Naive thymus-derived CD4-positive, alpha-beta T cell (primary cell): ENCODE results near the gene GPX7. TPM values are rescaled to one million over a fixed set of nuclear protein-coding genes. Genes with fewer than 3 reads are reported as not detected.
A peak's percentile ranks its signal among the peaks of the same experiment; 100 is the strongest.

Source experiments
- ATAC-seq: fragments of 150-1000 bp; cut with Tn5 transposase; 2 replicates; pipeline ENCODE4 v1.10.0; 2021; ENCODE audit warnings: mild to moderate bottlenecking, moderate library complexity
- CTCF ChIA-PET: fragments of 350-600 bp; sonication (Branson Sonifier 250); formaldehyde crosslinking; loops from one replicate; lab custom pipeline; 2021; ENCODE audit warnings: antibody characterized with exemption; lab: Charles Lee
- POLR2A ChIA-PET: fragments of 350-600 bp; sonication (Branson Sonifier 250); formaldehyde crosslinking; loops from one replicate; lab custom pipeline; 2021; ENCODE audit warnings: antibody characterized with exemption, inconsistent platforms; lab: Charles Lee
- DNase-seq, 9 donors: peaks; one replicate each; pipeline versions ENCODE4 v3.0.0 to v3.0.0-alpha.2; 2020 to 2022; ENCODE audit warnings: mixed read lengths in 1 of 9
- H3K27ac ChIP-seq: one replicate; pipeline ENCODE4 v1.7.0; 2013; ENCODE audit warnings: mild to moderate bottlenecking, low read depth, low read length, moderate library complexity
- H3K27me3 ChIP-seq, 2 donors: one replicate each; pipeline ENCODE4 v1.7.0; 2013; ENCODE audit warnings: low read length in 2 of 2, mild to moderate bottlenecking in 2 of 2, moderate library complexity in 2 of 2; ENCODE audit not compliant: control insufficient read depth in 2 of 2, insufficient read depth in 2 of 2
- H3K36me3 ChIP-seq, 3 experiments: 1 replicate in 2 of 3; 2 replicates in 1 of 3; pipeline ENCODE4 v1.7.0; 2013; ENCODE audit warnings: low read length in 3 of 3, mild to moderate bottlenecking in 3 of 3, moderate library complexity in 1 of 3; ENCODE audit not compliant: insufficient read depth in 3 of 3, control insufficient read depth in 2 of 3
- H3K4me1 ChIP-seq, 2 donors: one replicate each; pipeline ENCODE4 v1.7.0; 2013; ENCODE audit warnings: low read length in 2 of 2, mild to moderate bottlenecking in 2 of 2, moderate library complexity in 1 of 2; ENCODE audit not compliant: control insufficient read depth in 2 of 2, insufficient read depth in 2 of 2
- H3K4me3 ChIP-seq: 2 replicates; pipeline ENCODE4 v1.7.0; 2013; ENCODE audit warnings: mild to moderate bottlenecking, low read length
- H3K9me3 ChIP-seq, 3 experiments: 1 replicate in 2 of 3; 2 replicates in 1 of 3; pipeline ENCODE4 v1.7.0; 2013; ENCODE audit warnings: low read length in 3 of 3; ENCODE audit not compliant: control insufficient read depth in 2 of 3
- H3K27ac Mint-ChIP-seq, 9 donors: one replicate each; pipeline ENCODE4 v1.8.0; 2020 to 2022; ENCODE audit warnings: mixed read lengths in 9 of 9, mild to moderate bottlenecking in 8 of 9, moderate library complexity in 5 of 9, inconsistent platforms in 2 of 9
- H3K27me3 Mint-ChIP-seq, 5 donors: one replicate each; pipeline ENCODE4 v1.8.0; 2021 to 2022; ENCODE audit warnings: mixed read lengths in 5 of 5, mild to moderate bottlenecking in 1 of 5
- H3K36me3 Mint-ChIP-seq, 5 donors: one replicate each; pipeline ENCODE4 v1.8.0; 2020 to 2022; ENCODE audit warnings: mixed read lengths in 5 of 5, mild to moderate bottlenecking in 3 of 5, inconsistent platforms in 1 of 5
- H3K4me1 Mint-ChIP-seq, 7 donors: one replicate each; pipeline ENCODE4 v1.8.0; 2020 to 2022; ENCODE audit warnings: mixed read lengths in 7 of 7, mild to moderate bottlenecking in 3 of 7, inconsistent platforms in 1 of 7
- H3K4me3 Mint-ChIP-seq, 10 donors: one replicate each; pipeline ENCODE4 v1.8.0; 2020 to 2022; ENCODE audit warnings: mild to moderate bottlenecking in 10 of 10, mixed read lengths in 10 of 10, moderate library complexity in 6 of 10, inconsistent platforms in 2 of 10
- H3K9me3 Mint-ChIP-seq, 11 donors: one replicate each; pipeline ENCODE4 v1.8.0; 2020 to 2022; ENCODE audit warnings: mixed read lengths in 11 of 11, mild to moderate bottlenecking in 4 of 11, inconsistent platforms in 1 of 11, moderate library complexity in 1 of 11
- intact Hi-C, 2 donors: fragments of 100-400 bp; cut with micrococcal nuclease; formaldehyde crosslinking; loops; one replicate each; pipeline ENCODE4 v1.15.1; 2023
- polyA plus RNA-seq, 2 donors: library from polyadenylated mRNA; unstranded; fragments of 300-500 nt; fragmentation: Illumina TruSeq; gene quantifications; one replicate each; pipeline ENCODE4 v1.2.3, GENCODE V29; 2021
- total RNA-seq, 6 experiments: library from RNA in 5 of 6; stranded (reverse) in 5 of 6; gene quantifications; 1 replicate in 5 of 6; 2 replicates in 1 of 6; pipeline ENCODE4 v1.2.3 and lab custom pipeline; 2021 to 2026

GPX7 gene
- total and polyA plus RNA-seq, 7 experiments from 2014 or later: 14.8 to 51.6 (median 30.6) TPM

DNA sequence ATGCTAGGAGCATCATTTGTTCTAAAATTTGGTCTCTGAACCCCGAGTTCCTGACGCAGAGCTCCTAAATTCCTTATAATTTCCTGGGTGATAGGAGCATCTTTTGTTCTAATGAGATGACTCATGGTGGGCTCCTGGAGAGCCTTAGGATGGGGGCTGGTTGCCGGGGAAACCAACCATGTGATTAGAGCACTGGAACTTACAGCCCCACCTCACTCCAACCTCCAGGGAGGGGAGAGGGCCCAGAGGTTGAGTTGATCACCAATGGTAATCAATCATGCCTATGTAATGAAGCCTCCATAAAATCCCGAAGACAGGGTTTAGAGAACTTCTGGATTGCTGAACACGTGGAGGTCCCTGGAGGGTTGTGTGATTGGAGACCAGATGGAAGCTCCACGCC is 38.5 kb downstream of the GPX7 start:
- ChIA-PET CTCF (interaction anchor here (1.7 kb wide), 1 partner anchor 25 kb away, joined by 5 read pairs; no protein-coding TSS in a partner anchor), POLR2A (interaction anchor here (0.6 to 1.8 kb wide), 5 partner anchors 27 to 168 kb away, joined by 3 to 7 read pairs (median 3); partner anchors contain the start of genes GPX7 and TUT4)
- H3K27ac ChIP-seq: no peak overlapping the region
- Mint-ChIP-seq H3K27ac (peak overlapping the region; percentile 72 to 99 (median 84)), H3K27me3 (no peaks in the 10 kb centered on the region), H3K36me3 (peaks cover 16 to 36% (median 27%) of the 10 kb centered on the region in 5 donors), H3K9me3 (peaks cover 0 to 8% (median 0%) of the 10 kb centered on the region in 11 donors), H3K4me1 (peaks cover 41 to 72% (median 66%) of the 10 kb centered on the region in 7 donors), H3K4me3 (peak overlapping the region in 5 of 10 donors; percentile 4 to 69 (median 61))
- DNase-seq (no peak), ATAC-seq (no peak)
- H3K36me3 ChIP-seq: peaks cover 0 to 18% (median 0%) of the 10 kb centered on the region in 3 experiments
- H3K4me3 ChIP-seq: no peak overlapping the region
- H3K9me3 ChIP-seq: no peaks in the 10 kb centered on the region
- intact Hi-C loops: no loop called here
- H3K27me3 ChIP-seq: no peaks in the 10 kb centered on the region
- H3K4me1 ChIP-seq: peaks cover 41 to 56% of the 10 kb centered on the region in 2 donors

GRCh38 chr1:52641307-52641706 is 39.1 kb downstream of the GPX7 start:
- peaks cover 38 to 68% (median 62%) of the 10 kb centered on the region in 7 donors for H3K4me1 Mint-ChIP-seq
- H3K9me3 Mint-ChIP-seq: peaks cover 0 to 8% (median 0%) of the 10 kb centered on the region in 11 donors
- intact Hi-C loops: no loop called here
- no peaks in the 10 kb centered on the region for H3K27me3 Mint-ChIP-seq
- Histone ChIP-seq H3K4me1 (peaks cover 37 to 52% of the 10 kb centered on the region in 2 donors), H3K36me3 (peaks cover 0 to 18% (median 0%) of the 10 kb centered on the region in 3 experiments), H3K27me3 (no peaks in the 10 kb centered on the region), H3K9me3 (no peaks in the 10 kb centered on the region), H3K27ac (no peak overlapping the region), H3K4me3 (no peak overlapping the region)
- ATAC-seq (no peak), DNase-seq (no peak)
- H3K27ac Mint-ChIP-seq: peak overlapping the region; percentile 72 to 99 (median 84)
- H3K4me3 Mint-ChIP-seq: peak overlapping the region in 7 of 10 donors; percentile 2 to 71 (median 61)
- POLR2A ChIA-PET: interaction anchor here (0.6 to 1.7 kb wide), 4 partner anchors 11 to 169 kb away, joined by 3 to 5 read pairs (median 3); partner anchors contain the start of gene TUT4
- CTCF ChIA-PET: interaction anchor here (1.0 to 1.7 kb wide), 2 partner anchors 25 to 237 kb away, joined by 3 to 5 read pairs; partner anchors contain the start of genes ORC1 and PRPF38A
- peaks cover 16 to 36% (median 30%) of the 10 kb centered on the region in 5 donors for H3K36me3 Mint-ChIP-seq

DNA sequence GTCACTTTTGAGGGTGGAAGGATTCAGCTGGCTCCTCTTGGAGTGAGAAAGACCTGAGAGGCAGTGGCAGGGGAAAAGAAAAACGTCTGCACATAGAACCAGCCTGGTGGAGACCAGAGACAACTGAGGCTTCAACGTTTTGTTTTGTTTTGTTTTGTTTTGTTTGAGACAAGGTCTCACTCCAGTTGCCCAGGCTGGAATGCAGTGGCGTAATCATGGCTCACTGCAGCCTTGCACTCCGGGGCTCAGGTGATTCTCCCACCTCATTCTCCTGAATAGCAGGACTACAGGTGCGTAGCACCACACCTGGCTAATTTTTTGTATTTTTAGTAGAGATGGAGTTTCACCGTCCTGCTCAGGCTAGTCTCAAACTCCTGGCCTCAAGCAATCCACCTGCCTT is 43.1 kb downstream of the GPX7 start:
- Mint-ChIP-seq H3K36me3 (peaks cover 16 to 45% (median 31%) of the 10 kb centered on the region in 5 donors), H3K27ac (peak overlapping the region in 3 of 9 donors; percentile 41 to 99 (median 60)), H3K27me3 (no peaks in the 10 kb centered on the region), H3K9me3 (peaks cover 0 to 8% (median 0%) of the 10 kb centered on the region in 11 donors), H3K4me1 (peaks cover 12 to 53% (median 43%) of the 10 kb centered on the region in 7 donors), H3K4me3 (peak overlapping the region in 1 of 10 donors; percentile 9)
- Histone ChIP-seq H3K36me3 (peaks cover 0 to 53% (median 4%) of the 10 kb centered on the region in 3 experiments), H3K9me3 (no peaks in the 10 kb centered on the region), H3K27me3 (no peaks in the 10 kb centered on the region), H3K4me3 (no peak overlapping the region), H3K27ac (no peak overlapping the region), H3K4me1 (peaks cover 10 to 17% of the 10 kb centered on the region in 2 donors)
- ChIA-PET CTCF (no interaction called here), POLR2A (no interaction called here)
- DNase-seq (no peak), ATAC-seq (no peak)
- intact Hi-C loops: no loop called here

DNA sequence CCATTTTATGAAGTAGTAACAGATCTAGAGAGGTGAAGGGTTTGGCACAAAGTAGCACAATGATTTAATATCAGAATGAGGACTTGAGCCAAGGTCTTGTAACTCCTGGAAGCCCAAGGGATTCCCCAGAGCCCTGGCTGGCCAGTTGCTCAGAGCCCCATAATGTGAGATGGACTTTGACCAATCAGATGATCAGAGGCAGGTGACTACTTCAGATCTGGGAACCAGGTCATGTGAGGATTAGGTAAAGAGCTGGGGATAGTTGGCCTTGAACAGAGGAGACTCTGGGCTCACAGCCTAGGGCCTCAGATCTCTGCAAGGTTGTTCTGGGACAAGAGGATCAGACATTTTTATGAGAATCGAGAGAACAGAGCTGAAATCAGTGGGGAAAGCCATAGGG is 49.7 kb downstream of the GPX7 start:
- DNase-seq (no peak), ATAC-seq (no peak)
- intact Hi-C loops: no loop called here
- H3K36me3 ChIP-seq: peaks cover 0 to 50% (median 4%) of the 10 kb centered on the region in 3 experiments
- H3K4me3 Mint-ChIP-seq: no peak overlapping the region
- peaks cover 5 to 49% (median 23%) of the 10 kb centered on the region in 7 donors for H3K4me1 Mint-ChIP-seq
- no peaks in the 10 kb centered on the region for H3K27me3 Mint-ChIP-seq
- H3K4me3 ChIP-seq: no peak overlapping the region
- CTCF ChIA-PET: interaction anchor here (0.5 kb wide), 1 partner anchor 214 kb away, joined by 3 read pairs; no protein-coding TSS in a partner anchor
- peaks cover 0 to 2% (median 0%) of the 10 kb centered on the region in 11 donors for H3K9me3 Mint-ChIP-seq
- H3K27ac Mint-ChIP-seq: peak overlapping the region in 8 of 9 donors; percentile 43 to 92 (median 66)
- H3K27ac ChIP-seq: peak overlapping the region; percentile 18
- no peaks in the 10 kb centered on the region for H3K9me3 ChIP-seq
- POLR2A ChIA-PET: interaction anchor here (0.8 to 1.0 kb wide), 2 partner anchors 9 to 10 kb away, joined by 3 read pairs; no protein-coding TSS in a partner anchor
- no peaks in the 10 kb centered on the region for H3K4me1 ChIP-seq
- peaks cover 4 to 56% (median 44%) of the 10 kb centered on the region in 5 donors for H3K36me3 Mint-ChIP-seq
- no peaks in the 10 kb centered on the region for H3K27me3 ChIP-seq

DNA sequence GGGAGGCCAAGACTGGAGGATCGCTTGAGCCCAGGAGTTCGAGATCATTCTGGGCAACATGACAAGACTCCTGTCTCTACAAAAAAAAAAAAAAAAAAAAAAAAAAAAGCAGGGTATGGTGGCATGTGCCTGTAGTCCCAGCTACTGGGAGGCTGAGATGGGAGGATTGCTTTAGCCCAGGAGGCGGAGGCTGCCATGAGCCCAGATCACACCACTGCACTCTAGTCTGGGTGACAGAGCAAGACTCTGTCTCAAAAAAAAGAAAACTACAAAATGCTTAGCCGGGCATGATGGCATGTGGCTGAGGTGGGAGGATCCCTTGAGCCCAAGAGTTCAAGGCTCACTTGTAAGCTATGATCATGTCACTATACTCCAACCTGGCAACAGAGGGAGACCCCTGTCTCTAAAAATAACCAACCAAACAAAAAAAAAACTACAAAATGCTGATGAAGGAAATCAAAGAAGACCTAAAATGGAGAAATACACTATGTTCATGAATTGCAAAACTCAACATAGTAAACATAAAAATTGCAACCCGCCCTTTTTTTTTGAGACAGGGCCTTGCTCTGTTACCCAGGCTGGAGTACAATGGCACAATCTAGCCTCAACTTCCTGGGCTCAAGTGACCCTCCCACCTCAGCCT is 51.2 kb downstream of the GPX7 start:
- ATAC-seq: no peak

DNA sequence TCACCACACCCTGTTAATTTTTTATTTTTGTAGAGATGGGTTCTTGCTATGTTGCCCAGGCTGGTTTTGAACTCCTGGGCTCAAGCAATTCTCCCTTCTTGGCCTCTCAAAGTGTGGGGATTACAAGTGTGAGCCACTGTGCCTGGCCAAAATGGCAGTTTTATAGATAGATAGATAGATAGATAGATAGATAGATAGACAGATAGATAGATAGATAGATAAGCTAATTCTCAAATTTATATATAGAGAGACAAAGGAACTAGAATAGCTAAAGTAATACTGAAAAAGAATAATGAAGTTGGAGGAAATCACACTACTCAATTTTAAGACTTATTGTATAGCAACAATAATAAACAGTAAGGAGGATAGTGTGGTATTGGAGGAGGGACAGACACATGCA is 51.9 kb downstream of the GPX7 start:
- Histone ChIP-seq H3K27ac (no peak overlapping the region), H3K4me1 (no peaks in the 10 kb centered on the region), H3K36me3 (peaks cover 0 to 44% (median 0%) of the 10 kb centered on the region in 3 experiments), H3K27me3 (no peaks in the 10 kb centered on the region), H3K9me3 (no peaks in the 10 kb centered on the region), H3K4me3 (no peak overlapping the region)
- H3K36me3 Mint-ChIP-seq: peaks cover 4 to 57% (median 35%) of the 10 kb centered on the region in 5 donors
- intact Hi-C loops: no loop called here
- H3K27ac Mint-ChIP-seq: peak overlapping the region in 6 of 9 donors; percentile 44 to 90 (median 68)
- H3K4me1 Mint-ChIP-seq: peaks cover 5 to 42% (median 20%) of the 10 kb centered on the region in 7 donors
- DNase-seq (no peak), ATAC-seq (no peak)
- peaks cover 0 to 2% (median 0%) of the 10 kb centered on the region in 11 donors for H3K9me3 Mint-ChIP-seq
- POLR2A ChIA-PET: interaction anchor here (0.6 kb wide), 1 partner anchor 279 kb away, joined by 3 read pairs; no protein-coding TSS in a partner anchor
- H3K4me3 Mint-ChIP-seq: no peak overlapping the region
- CTCF ChIA-PET: interaction anchor here (0.6 kb wide), 1 partner anchor 254 kb away, joined by 4 read pairs; no protein-coding TSS in a partner anchor
- H3K27me3 Mint-ChIP-seq: no peaks in the 10 kb centered on the region

More for the DNA sequence above, 51.2 kb downstream of the GPX7 start:
- Histone ChIP-seq H3K27me3 (no peaks in the 10 kb centered on the region), H3K4me1 (no peaks in the 10 kb centered on the region), H3K27ac (no peak overlapping the region), H3K4me3 (no peak overlapping the region), H3K36me3 (peaks cover 0 to 45% (median 4%) of the 10 kb centered on the region in 3 experiments), H3K9me3 (no peaks in the 10 kb centered on the region)
- intact Hi-C loops: no loop called here
- POLR2A ChIA-PET: interaction anchor here (0.6 kb wide), 1 partner anchor 279 kb away, joined by 3 read pairs; no protein-coding TSS in a partner anchor
- CTCF ChIA-PET: interaction anchor here (0.6 to 0.7 kb wide), 2 partner anchors 58 to 254 kb away, joined by 4 read pairs; no protein-coding TSS in a partner anchor
- Mint-ChIP-seq H3K27me3 (no peaks in the 10 kb centered on the region), H3K27ac (peak overlapping the region in 8 of 9 donors; percentile 59 to 90 (median 78)), H3K4me1 (peaks cover 5 to 45% (median 24%) of the 10 kb centered on the region in 7 donors), H3K36me3 (peaks cover 4 to 57% (median 39%) of the 10 kb centered on the region in 5 donors), H3K4me3 (no peak overlapping the region), H3K9me3 (peaks cover 0 to 2% (median 0%) of the 10 kb centered on the region in 11 donors)
- no peak for DNase-seq
